GM18498 (cell line): Measurements from ENCODE around the gene RBMS1.
A peak's percentile ranks its signal among the peaks of the same experiment; 100 is the strongest.

Experiments
- ATAC-seq: cut with Tn5 transposase; IDR thresholded peaks from one replicate; pipeline ENCODE4 v1.9.1; 2021; ENCODE audit warnings: mild to moderate bottlenecking, moderate library complexity; ENCODE audit not compliant: unreplicated experiment

RBMS1 gene

GRCh38 chr2:160493227-160494028 lies at the start of gene RBMS1:
Gene RBMS1, minus strand, starts transcription at chr2:160493807. Its CDS starts 444 bp downstream, at chr2:160493363.
- ATAC-seq = peak; percentile 50

GRCh38 chr2:160541745-160542144 lies 48.1 kb upstream of the RBMS1 start:
- ATAC-seq = no peak

- ATAC-seq = no peak
Observed at GRCh38 chr2:160538559-160539355, 45.1 kb upstream of the RBMS1 start.

- no peak for ATAC-seq
Observed at GRCh38 chr2:160538115-160538514, 44.5 kb upstream of the RBMS1 start.

GRCh38 chr2:160534996-160535395 lies 41.4 kb upstream of the RBMS1 start:
- ATAC-seq = no peak

- ATAC-seq = no peak
Observed at GRCh38 chr2:160534249-160534648, 40.6 kb upstream of the RBMS1 start.

- no peak for ATAC-seq
Observed at GRCh38 chr2:160533482-160533881, 39.9 kb upstream of the RBMS1 start.

- no peak for ATAC-seq
Observed at GRCh38 chr2:160532388-160532787, 38.8 kb upstream of the RBMS1 start.

- ATAC-seq = no peak
Observed at GRCh38 chr2:160522951-160523710, 29.5 kb upstream of the RBMS1 start.

GRCh38 chr2:160517731-160518130 lies 24.1 kb upstream of the RBMS1 start:
- ATAC-seq = no peak

GRCh38 chr2:160516547-160517365 lies 23.1 kb upstream of the RBMS1 start:
- peak; percentile 79 for ATAC-seq

- ATAC-seq = no peak
Observed at GRCh38 chr2:160515120-160515519, 21.5 kb upstream of the RBMS1 start.

GRCh38 chr2:160513120-160513519 lies 19.5 kb upstream of the RBMS1 start:
- ATAC-seq = no peak

GRCh38 chr2:160512491-160512890 lies 18.9 kb upstream of the RBMS1 start:
- ATAC-seq = no peak

- no peak for ATAC-seq
Observed at GRCh38 chr2:160510617-160511016, 17.0 kb upstream of the RBMS1 start.

- no peak for ATAC-seq
Observed at GRCh38 chr2:160509016-160509415, 15.4 kb upstream of the RBMS1 start.

GRCh38 chr2:160507464-160507863 lies 13.9 kb upstream of the RBMS1 start:
- no peak for ATAC-seq

- ATAC-seq = no peak
Observed at GRCh38 chr2:160507046-160507407, 13.4 kb upstream of the RBMS1 start.

- no peak for ATAC-seq
Observed at GRCh38 chr2:160506371-160507045, 12.9 kb upstream of the RBMS1 start.

GRCh38 chr2:160505256-160505655 lies 11.6 kb upstream of the RBMS1 start:
- no peak for ATAC-seq
